GM23338 (cell line): ENCODE data around the gene TXNL4A. TPM values are rescaled to one million over a fixed set of nuclear protein-coding genes. Genes with fewer than 3 reads are reported as not detected.

ENCODE experiments used
- ATAC-seq: fragments of 200-7000 bp; cut with Tn5 transposase; 3 replicates; pipeline ENCODE4 v1.9.1; 2020
- DNase-seq: peaks from one replicate; pipeline ENCODE4 v3.0.0-alpha.2; 2015; ENCODE audit warnings: low spot score
- H2AFZ ChIP-seq: fragments of 200-600 bp; sonication (generic); 2 replicates; pipeline ENCODE4 v1.8.0; 2016; ENCODE audit warnings: antibody characterized with exemption, mild to moderate bottlenecking, moderate library complexity
- H3F3A ChIP-seq: fragments of 200-600 bp; sonication (generic); replicated peaks from 2 replicates; pipeline ENCODE4 v1.8.0; 2017; ENCODE audit warnings: antibody characterized with exemption, mixed run types, low read depth
- H3K27ac ChIP-seq: fragments of 200-600 bp; sonication (generic); 2 replicates; pipeline ENCODE4 v1.6.1; 2016; ENCODE audit warnings: low read depth
- H3K27me3 ChIP-seq: fragments of 200-600 bp; sonication (generic); 2 replicates; pipeline ENCODE4 v1.8.0; 2016; ENCODE audit warnings: mild to moderate bottlenecking, mixed run types, moderate library complexity; ENCODE audit not compliant: insufficient read depth
- H3K36me3 ChIP-seq: fragments of 200-600 bp; sonication (generic); 2 replicates; pipeline ENCODE4 v1.8.0; 2016; ENCODE audit warnings: mild to moderate bottlenecking; ENCODE audit not compliant: insufficient read depth
- H3K4me1 ChIP-seq: fragments of 200-600 bp; sonication (generic); 2 replicates; pipeline ENCODE4 v1.8.0; 2016; ENCODE audit warnings: mild to moderate bottlenecking, moderate library complexity; ENCODE audit not compliant: insufficient read depth
- H3K4me2 ChIP-seq: fragments of 200-600 bp; sonication (generic); 2 replicates; pipeline ENCODE4 v1.7.1; 2017; ENCODE audit warnings: mixed run types
- H3K4me3 ChIP-seq: fragments of 200-600 bp; sonication (generic); 2 replicates; pipeline ENCODE4 v1.6.1; 2016; ENCODE audit warnings: mixed run types
- H3K79me2 ChIP-seq: fragments of 200-600 bp; sonication (generic); replicated peaks from 2 replicates; pipeline ENCODE4 v1.8.0; 2017; ENCODE audit warnings: mild to moderate bottlenecking; ENCODE audit not compliant: insufficient read depth
- H3K9me2 ChIP-seq: fragments of 200-600 bp; sonication (generic); 2 replicates; pipeline ENCODE4 v1.8.0; 2017; ENCODE audit not compliant: insufficient read depth
- H4K20me1 ChIP-seq: fragments of 200-600 bp; sonication (generic); replicated peaks from 2 replicates; pipeline ENCODE4 v1.8.0; 2017; ENCODE audit warnings: mild to moderate bottlenecking; ENCODE audit not compliant: insufficient read depth
- H3K27ac Mint-ChIP-seq: 2 replicates; pipeline ENCODE4 v1.8.0; 2020; ENCODE audit warnings: inconsistent platforms, mild to moderate bottlenecking, moderate library complexity, mixed read lengths
- H3K27me3 Mint-ChIP-seq: 3 replicates; pipeline ENCODE4 v1.8.0; 2022; ENCODE audit warnings: low read depth, mild to moderate bottlenecking, moderate library complexity, mixed read lengths, inconsistent platforms; ENCODE audit not compliant: insufficient read depth, poor library complexity
- H3K36me3 Mint-ChIP-seq: 3 replicates; pipeline ENCODE4 v1.8.0; 2021; ENCODE audit warnings: low read depth, mild to moderate bottlenecking, inconsistent platforms, moderate library complexity, mixed read lengths
- H3K4me1 Mint-ChIP-seq: 3 replicates; pipeline ENCODE4 v1.8.0; 2020; ENCODE audit warnings: mild to moderate bottlenecking, inconsistent platforms, mixed read lengths
- H3K4me3 Mint-ChIP-seq: 3 replicates; pipeline ENCODE4 v1.8.0; 2021; ENCODE audit warnings: moderate library complexity, mild to moderate bottlenecking, inconsistent platforms, mixed read lengths
- H3K9me3 Mint-ChIP-seq: 3 replicates; pipeline ENCODE4 v1.8.0; 2020; ENCODE audit warnings: moderate library complexity, mild to moderate bottlenecking, inconsistent platforms, mixed read lengths
- CREB1 ChIP-seq: fragments of 250-450 bp; sonication (Bioruptor Pico); IDR thresholded peaks from 2 replicates; pipeline ENCODE4 v1.5.0; 2020; ENCODE audit warnings: low read depth, mild to moderate bottlenecking, moderate library complexity
- CTCF ChIP-seq, 2 experiments: fragments of 200-600 bp in 1 of 2; sonication (generic) in 1 of 2; conservative IDR thresholded peaks; 2 replicates each; pipeline versions ENCODE4 v1.5.1 to v1.6.1; 2016 to 2017; ENCODE audit warnings: antibody characterized with exemption in 2 of 2, low read depth in 2 of 2, mild to moderate bottlenecking in 2 of 2, moderate library complexity in 1 of 2
- ETS1 ChIP-seq: IDR thresholded peaks from 2 replicates; pipeline ENCODE4 v1.6.1; 2016; ENCODE audit warnings: antibody characterized with exemption
- EZH2 ChIP-seq: fragments of 200-600 bp; sonication (generic); IDR thresholded peaks from one replicate; pipeline ENCODE4 v1.8.0; 2017; ENCODE audit warnings: antibody characterized with exemption, mild to moderate bottlenecking, low read depth; ENCODE audit not compliant: unreplicated experiment
- EZH2phosphoT487 ChIP-seq: fragments of 200-600 bp; sonication (generic); IDR thresholded peaks from one replicate; pipeline ENCODE4 v1.8.1; 2018; ENCODE audit warnings: antibody characterized with exemption; ENCODE audit not compliant: unreplicated experiment
- JUNB ChIP-seq: IDR thresholded peaks from one replicate; pipeline ENCODE4 v1.6.1; 2016; ENCODE audit warnings: antibody characterized with exemption; ENCODE audit not compliant: unreplicated experiment
- NANOG ChIP-seq: IDR thresholded peaks from 2 replicates; pipeline ENCODE4 v1.6.1; 2016; ENCODE audit warnings: antibody characterized with exemption, borderline replicate concordance
- ZNF114 ChIP-seq: fragments of 250-450 bp; sonication (Bioruptor Pico); IDR thresholded peaks from 2 replicates; pipeline ENCODE4 v1.5.0; 2020; ENCODE audit warnings: mild to moderate bottlenecking, moderate library complexity
- ZNF331 ChIP-seq: fragments of 250-450 bp; sonication (Bioruptor Pico); IDR thresholded peaks from 2 replicates; pipeline ENCODE4 v1.5.0; 2020; ENCODE audit warnings: low read depth, mild to moderate bottlenecking, moderate library complexity
- ZNF462 ChIP-seq: fragments of 250-450 bp; sonication (Bioruptor Pico); IDR thresholded peaks from 2 replicates; pipeline ENCODE4 v1.5.0; 2020; ENCODE audit warnings: mild to moderate bottlenecking, moderate library complexity
- polyA plus RNA-seq: library from polyadenylated mRNA; unstranded; fragments of >200 nt; fragmentation: Nextera tagmentation; extraction: Ambion mirVana; gene quantifications from 2 replicates; pipeline ENCODE4 v1.2.1, GENCODE V29; 2016
- total RNA-seq: library from RNA; depleted of rRNA; stranded (reverse); fragments of >200 nt; shearing (Covaris generic); gene quantifications from 2 replicates; pipeline ENCODE4 v1.2.3, GENCODE V29; 2014

Gene TXNL4A
- total and polyA plus RNA-seq, 2 experiments from 2014 or later = 51.0 to 271 TPM

- no peak for TF ChIP-seq CTCF (conservative IDR thresholded peaks at IDR 0.05; ENCODE audit: low read depth in 2 of 2)
Measured at GRCh38 chr18:79940126-79940813, 48.1 kb downstream of the TXNL4A start (continued).

GRCh38 chr18:79939096-79939495 is 49.3 kb downstream of the TXNL4A start:
- Histone ChIP-seq H3K36me3 (no peaks in the 10 kb centered on the region), H3K9me2 (no peaks in the 10 kb centered on the region), H3K4me1 (0 out of 2 replicates have a peak, but pooled peaks cover under 1% of the 10 kb centered on the region), H3K27ac (no peak overlapping the region), H3F3A (no peaks in the 10 kb centered on the region), H2AFZ (no peak overlapping the region), H3K79me2 (0 out of 2 replicates have a peak, but pooled peaks cover 5% of the 10 kb centered on the region), H3K27me3 (no peaks in the 10 kb centered on the region), H3K4me3 (no peak overlapping the region), H4K20me1 (peaks cover 8% of the 10 kb centered on the region), H3K4me2 (no peak overlapping the region)
- Mint-ChIP-seq H3K36me3 (peaks cover 2% of the 10 kb centered on the region; the same call in 2 of the 3 replicates), H3K4me1 (peaks cover 1% of the 10 kb centered on the region; the same call in 2 of the 3 replicates), H3K27ac (no peak overlapping the region), H3K9me3 (no peaks in the 10 kb centered on the region), H3K4me3 (no peak overlapping the region), H3K27me3 (peaks cover 2% of the 10 kb centered on the region)
- no peak for ATAC-seq
- no peak for DNase-seq
- TF ChIP-seq ETS1 (no peak), ZNF331 (CRISPR knock-in tag) (no peak), EZH2 (no peak), JUNB (no peak), NANOG (no peak), ZNF114 (no peak), ZNF462 (CRISPR knock-in tag) (no peak), CTCF (conservative IDR thresholded peaks at IDR 0.05; ENCODE audit: low read depth in 2 of 2) (no peak), EZH2phosphoT487 (no peak), CREB1 (no peak)
